ENCODE data around the gene LRFN3.
"Not testable (repeated sequence)": the region's sequence is repeated elsewhere in the genome, so short reads cannot be mapped to it uniquely, and the experiment has no call there.

LRFN3 gene, protein sequence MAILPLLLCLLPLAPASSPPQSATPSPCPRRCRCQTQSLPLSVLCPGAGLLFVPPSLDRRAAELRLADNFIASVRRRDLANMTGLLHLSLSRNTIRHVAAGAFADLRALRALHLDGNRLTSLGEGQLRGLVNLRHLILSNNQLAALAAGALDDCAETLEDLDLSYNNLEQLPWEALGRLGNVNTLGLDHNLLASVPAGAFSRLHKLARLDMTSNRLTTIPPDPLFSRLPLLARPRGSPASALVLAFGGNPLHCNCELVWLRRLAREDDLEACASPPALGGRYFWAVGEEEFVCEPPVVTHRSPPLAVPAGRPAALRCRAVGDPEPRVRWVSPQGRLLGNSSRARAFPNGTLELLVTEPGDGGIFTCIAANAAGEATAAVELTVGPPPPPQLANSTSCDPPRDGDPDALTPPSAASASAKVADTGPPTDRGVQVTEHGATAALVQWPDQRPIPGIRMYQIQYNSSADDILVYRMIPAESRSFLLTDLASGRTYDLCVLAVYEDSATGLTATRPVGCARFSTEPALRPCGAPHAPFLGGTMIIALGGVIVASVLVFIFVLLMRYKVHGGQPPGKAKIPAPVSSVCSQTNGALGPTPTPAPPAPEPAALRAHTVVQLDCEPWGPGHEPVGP

GRCh38 chr19:35935911-35936737 lies at the start of gene LRFN3:
TSS of gene LRFN3 (plus strand) at chr19:35936374. CDS start at chr19:35939426, 3,052 bp downstream.
- peak; percentile 89 for DNase-seq

DNA sequence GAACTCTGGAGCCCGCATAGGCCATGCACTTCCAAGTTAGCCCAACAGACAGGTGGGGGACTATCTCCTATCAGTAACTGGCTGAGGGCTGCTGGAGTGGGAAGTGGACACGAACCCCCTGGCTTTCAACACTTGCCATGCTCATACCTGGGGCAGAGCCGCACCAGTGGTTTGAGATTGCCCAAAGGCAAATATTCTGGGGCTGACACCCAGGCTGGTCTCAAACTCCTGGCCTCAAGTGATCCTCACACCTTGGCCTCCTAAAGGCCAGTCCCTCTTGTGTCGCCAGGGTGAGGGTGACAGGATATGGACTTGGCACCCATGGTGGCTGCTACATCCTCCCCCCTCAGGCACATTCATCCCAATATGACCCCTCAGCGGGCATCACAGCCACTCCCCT lies 49.0 kb upstream of the LRFN3 start:
- no peak for DNase-seq

DNA sequence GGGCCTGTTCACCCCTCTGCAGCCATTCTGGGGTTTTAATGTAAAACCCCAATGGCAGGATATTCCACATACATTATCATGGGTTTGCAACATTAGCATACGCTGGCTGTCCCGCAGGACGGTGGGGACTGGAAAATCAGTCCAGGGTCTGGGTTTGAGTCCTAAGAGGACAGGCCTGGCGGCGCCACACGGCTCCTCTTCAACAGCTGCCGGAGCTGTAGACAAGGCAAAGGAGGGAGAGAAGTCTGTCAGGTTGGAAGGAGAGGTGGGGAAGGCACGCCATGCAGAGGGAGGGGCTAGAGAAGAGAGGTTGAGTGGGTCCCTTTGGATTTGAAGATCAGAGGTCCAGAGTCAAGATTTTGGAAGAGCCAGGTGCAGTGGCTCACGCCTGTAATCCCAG lies 47.8 kb upstream of the LRFN3 start:
- DNase-seq = no peak

DNA sequence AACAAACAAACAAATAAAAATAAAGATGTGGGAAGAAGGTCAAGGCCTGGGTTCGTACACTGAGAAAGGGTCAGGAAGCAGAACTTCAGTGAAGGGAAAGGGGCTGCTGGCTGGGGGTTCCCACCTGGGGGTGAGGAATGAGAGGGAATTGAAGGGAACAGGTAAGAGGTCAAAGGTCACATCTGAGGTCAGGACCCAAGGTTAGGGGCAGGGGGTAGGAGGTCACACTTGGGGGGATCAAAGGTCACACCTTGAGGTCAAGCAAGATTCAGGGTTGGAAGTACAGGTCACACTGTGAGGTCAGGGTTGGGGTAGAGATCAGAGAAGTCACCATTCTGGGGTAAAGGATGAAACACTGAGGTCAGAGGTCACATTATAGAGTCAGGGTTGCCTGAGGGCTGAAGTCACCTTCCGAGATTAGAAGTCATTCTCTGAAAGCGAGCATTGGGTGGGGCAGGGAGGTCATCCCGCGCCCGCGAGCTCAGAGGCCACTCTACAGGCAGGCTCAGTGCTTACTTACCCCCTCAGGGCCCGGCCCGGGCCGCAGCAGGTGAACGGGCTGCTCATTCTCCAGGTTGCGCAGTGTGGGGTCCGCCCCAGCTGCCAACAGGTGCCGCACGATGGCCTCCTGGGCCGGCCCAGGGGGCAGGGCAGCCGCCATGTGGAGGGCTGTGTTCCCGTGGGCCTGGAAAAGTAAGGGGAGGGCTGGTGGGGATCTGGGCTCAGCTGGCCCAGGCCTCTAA lies 46.6 kb upstream of the LRFN3 start:
- no peak for DNase-seq

DNA sequence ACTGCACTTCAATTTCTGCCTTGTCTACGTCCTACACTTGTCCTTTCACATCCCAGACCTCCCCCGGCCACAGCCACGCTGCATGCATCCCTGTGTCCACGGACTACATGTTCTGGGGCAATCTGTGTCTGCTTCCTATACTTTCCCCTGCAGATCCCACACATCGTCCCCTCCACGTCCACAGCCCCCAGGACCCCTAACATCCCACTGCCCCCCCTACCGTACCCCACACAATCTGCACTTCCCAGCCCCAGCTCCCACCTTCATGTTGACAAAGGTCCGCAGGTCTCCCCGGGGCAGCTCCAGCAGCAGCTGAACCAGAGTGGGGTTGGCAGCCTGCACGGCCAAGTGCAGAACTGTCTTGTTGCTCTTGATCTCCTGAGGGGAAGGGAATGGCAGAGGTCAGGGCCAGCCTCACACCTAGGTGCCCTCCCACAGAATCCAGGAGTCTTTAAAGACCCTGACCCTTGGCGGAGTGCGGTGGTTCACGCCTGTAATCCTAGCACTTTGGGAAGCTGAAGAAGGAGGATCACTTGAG lies 46.0 kb upstream of the LRFN3 start:
- DNase-seq = no peak

DNA sequence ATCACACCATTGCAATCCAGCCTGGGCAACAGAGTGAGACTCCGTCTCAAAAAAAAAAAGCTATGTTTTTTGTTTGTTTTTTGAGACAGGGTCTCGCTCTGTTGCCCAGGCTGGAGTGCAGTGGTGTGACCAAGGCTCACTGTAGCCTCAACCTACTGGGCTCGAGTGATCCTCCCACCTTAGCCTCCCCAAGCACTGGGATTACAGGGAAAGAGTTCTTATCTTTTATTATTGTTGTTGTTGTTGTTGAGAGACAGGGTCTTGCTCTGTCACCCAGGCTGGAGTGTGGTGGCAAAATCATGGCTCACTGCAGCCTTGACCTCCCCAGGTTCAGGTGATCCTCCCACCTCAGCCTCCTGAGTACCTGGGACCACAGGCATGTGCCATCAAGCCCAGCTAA lies 44.4 kb upstream of the LRFN3 start:
- not testable (repeated sequence) for DNase-seq

DNA sequence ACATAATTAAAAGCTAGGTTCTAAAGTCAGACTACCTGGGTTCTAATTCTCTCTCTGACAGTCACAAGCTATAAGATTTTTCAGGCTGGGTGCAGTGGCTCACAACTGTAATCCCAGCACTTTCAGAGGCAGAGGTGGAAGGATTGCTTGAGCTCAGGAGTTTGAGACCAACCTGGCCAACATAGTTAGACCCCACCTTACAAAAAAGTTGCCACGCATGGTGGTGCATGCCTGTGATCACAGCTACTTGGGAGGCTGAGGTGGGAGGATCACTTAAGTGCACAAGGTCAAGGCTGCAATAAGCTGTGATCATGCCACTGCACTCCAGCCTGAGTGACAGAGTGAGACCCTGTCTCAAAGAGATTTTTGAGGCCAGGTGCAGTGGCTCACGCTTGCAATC lies 41.8 kb upstream of the LRFN3 start:
- DNase-seq = no peak

GRCh38 chr19:35895911-35896642 lies 40.1 kb upstream of the LRFN3 start:
- no peak for DNase-seq

DNA sequence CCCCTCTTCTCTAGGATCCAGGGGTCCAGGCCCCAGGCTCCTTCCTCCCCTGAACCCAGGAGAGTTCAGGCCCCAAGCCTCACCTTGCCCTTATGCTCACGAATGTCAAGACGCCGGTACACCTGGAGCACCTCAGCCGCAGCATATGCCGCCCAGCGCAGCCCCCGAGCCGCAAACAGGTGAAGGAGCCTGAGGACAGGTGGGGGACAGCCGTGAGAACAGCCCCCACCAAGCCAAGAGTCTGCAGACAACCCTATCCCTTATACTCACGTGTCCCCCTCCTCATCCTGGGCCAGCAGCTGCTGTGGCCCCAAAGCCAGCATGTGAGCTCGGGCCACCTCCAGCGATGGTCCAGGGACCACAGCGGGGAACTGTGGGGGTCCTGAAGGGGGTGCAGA lies 39.5 kb upstream of the LRFN3 start:
- DNase-seq = no peak

- no peak for DNase-seq
Measured at GRCh38 chr19:35897706-35898451, 38.3 kb upstream of the LRFN3 start.

DNA sequence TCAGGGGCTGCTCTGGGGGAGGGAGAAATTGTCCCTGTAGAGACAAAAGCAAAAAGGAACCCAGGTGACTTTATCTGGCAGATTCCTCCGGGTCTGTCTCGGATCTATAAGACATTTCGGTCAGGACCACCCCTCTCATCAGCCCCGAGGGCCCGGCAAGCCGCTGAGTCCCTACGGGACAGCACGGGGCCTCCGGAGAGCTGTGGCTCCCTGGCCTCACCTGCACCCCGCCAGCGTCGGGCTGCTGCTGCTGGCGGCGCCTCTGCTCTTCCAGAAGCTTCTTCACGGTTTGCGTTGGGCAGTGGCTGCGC lies 37.7 kb upstream of the LRFN3 start:
- no peak for DNase-seq

DNA sequence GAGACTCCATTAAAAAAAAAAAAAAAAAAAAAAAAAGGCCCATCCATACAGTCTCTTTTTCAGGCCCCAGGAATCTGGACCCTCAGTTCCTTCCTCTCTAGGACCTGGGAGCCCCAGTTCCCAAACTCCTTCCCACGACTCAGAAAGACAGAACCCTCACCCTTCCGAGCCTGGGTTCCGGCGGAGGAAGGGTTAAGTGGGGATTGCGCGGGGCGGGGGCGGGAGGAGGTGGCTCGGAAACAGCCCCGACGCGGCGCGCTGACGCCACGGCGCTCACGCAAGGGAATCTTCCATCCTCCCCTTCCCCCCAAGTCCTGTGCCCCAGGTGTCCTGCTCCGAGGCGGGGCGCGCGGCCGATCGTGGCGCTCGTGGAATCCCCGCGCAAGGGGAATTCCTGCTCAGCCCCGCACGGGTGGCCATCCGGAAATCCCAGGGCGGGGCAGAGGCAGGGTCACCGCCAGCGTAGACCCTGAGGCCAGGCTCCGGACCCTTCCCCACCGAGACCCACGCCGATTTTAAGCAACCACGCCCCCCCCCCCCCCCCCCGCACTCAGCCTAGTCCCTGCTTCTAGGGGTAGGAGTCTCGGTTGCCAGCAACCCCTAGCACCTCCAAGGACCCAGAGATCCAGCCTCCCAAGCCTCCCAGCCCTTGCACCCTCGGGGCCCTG lies 36.5 kb upstream of the LRFN3 start:
- DNase-seq = peak; percentile 92

GRCh38 chr19:35901055-35901644 lies 35.0 kb upstream of the LRFN3 start:
- no peak for DNase-seq

- DNase-seq = no peak
Measured at GRCh38 chr19:35901854-35902661, 34.1 kb upstream of the LRFN3 start, which contains the start of gene HCST. TSS of gene HCST (plus strand) at chr19:35902529. CDS start at chr19:35902594, 65 bp downstream.

DNA sequence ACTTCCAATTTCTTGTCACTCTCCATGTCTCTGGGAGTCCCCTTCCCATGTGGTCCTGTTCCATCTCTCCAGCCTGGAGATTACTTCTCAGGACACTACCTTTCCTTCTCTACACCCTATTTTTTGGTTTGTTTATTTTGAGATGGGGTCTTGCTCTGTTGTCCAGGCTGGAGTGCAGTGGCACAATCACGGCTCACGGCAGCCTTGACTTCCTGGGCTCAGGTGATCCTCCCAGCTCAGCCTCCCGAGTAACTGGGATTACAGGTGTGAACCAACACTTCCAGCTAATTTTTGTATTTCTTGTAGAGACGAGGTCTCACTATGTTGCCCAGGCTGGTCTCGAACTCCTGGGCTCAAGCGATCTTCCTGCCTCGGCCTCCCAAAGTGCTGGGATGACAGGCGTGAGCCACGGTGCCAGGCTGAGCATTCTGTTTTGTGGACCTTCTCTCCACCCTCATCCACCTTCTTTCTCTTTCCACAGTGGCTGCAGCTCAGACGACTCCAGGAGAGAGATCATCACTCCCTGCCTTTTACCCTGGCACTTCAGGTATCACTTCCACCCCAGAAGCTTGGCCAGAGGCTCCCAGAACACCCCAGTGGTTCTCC lies 33.2 kb upstream of the LRFN3 start:
- no peak for DNase-seq

DNA sequence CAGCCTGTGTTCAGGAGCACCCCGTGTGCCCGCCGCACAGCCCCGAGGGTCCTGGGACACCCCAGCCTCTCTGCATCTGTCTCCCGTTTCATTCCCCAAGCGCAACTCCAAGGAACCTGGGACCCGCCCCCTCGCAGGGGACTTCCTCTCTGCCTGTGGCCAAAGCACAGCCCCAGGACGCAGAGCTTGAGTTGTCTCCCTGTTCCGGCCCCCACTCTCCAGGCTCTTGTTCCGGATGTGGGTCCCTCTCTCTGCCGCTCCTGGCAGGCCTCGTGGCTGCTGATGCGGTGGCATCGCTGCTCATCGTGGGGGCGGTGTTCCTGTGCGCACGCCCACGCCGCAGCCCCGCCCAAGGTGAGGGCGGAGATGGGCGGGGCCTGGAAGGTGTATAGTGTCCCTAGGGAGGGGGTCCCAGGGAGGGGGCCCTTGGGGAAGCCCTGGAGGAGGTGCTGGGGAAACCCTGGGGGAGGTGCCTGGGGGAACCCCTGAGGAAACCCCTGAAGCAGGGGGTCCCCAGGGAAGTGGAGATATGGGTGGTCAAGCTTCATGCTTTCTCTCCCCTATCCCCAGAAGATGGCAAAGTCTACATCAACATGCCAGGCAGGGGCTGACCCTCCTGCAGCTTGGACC lies 32.5 kb upstream of the LRFN3 start:
- DNase-seq = peak; percentile 38

DNA sequence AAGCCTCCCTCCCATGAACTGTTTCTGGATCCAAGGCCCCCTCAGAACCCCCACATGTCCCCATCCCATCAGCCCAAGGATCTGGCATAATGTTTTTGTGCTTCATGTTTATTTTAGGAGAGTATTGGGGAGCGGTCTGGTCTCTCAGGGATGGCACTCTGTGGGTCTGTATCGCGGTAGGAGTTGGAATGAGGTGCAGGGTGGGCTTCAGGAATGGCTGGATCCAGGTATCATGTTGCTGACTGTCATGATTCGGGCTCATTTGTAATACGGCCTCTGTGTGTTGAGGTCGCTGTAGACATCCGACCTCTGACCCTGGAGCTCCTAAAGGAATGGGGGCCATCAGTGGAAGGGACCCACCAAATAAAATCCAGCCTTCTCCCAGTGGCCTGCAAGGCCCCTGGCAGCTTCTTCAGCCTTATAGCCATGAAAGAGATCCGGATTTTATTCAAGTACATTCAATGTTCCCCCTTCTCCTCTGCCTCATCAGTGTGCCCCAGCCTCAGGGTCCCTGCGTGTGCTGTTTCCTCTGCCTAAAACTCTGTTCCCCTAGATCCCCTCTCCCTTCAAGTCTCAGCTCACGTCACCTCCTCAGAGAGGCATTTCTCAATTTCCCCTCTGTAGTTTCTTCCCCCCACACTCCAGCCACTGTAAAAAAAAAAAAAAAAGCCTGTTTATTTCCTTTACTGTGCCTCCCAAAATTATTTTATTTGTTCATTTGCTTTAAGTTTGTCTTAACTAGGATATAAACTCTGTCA lies 31.7 kb upstream of the LRFN3 start:
- no peak for DNase-seq
